ENCODE results near the gene FIGN. TPM values are rescaled to one million over a fixed set of nuclear protein-coding genes. Genes with fewer than 3 reads are reported as not detected.

The FIGN gene
- total RNA-seq, 1 experiment from 2014 or later, result 19.4 TPM

- POLR2A ChIA-PET, result no interaction called here
Measured at GRCh38 chr2:163641986-163642385, 93.8 kb downstream of the FIGN start.

GRCh38 chr2:163640542-163641193 is 95.1 kb downstream of the FIGN start:
- no peak for TF ChIP-seq ZNF416 (CRISPR knock-in tag; IDR thresholded peaks at IDR 0.05)
- no peak for TF ChIP-seq GABPB1 (CRISPR knock-in tag; IDR thresholded peaks at IDR 0.05)
- Mint-ChIP-seq H3K4me1 (peaks cover 59% of the 10 kb centered on the region), H3K9me3 (no peaks in the 10 kb centered on the region), H3K36me3 (no peaks in the 10 kb centered on the region), H3K27me3 (ENCODE audit: low read depth) (no peaks in the 10 kb centered on the region), H3K4me3 (no peak overlapping the region), H3K27ac (no peak overlapping the region)
- CTCF ChIA-PET, result interaction anchor here (1.2 kb wide), 1 partner anchor 29 kb away, joined by 3 read pairs; no protein-coding TSS in a partner anchor
- POLR2A ChIA-PET, result no interaction called here
- ATAC-seq (no peak; the same call in 1 of the 2 replicates), DNase-seq (ENCODE audit: low spot score) (no peak)

More at GRCh38 chr2:163641986-163642385, 93.8 kb downstream of the FIGN start:
- Mint-ChIP-seq H3K27me3 (ENCODE audit: low read depth) (no peaks in the 10 kb centered on the region), H3K36me3 (no peaks in the 10 kb centered on the region), H3K9me3 (no peaks in the 10 kb centered on the region), H3K27ac (no peak overlapping the region; the same call in 1 of the 2 replicates), H3K4me1 (peaks cover 58% of the 10 kb centered on the region), H3K4me3 (no peak overlapping the region)
- DNase-seq (ENCODE audit: low spot score) (no peak), ATAC-seq (no peak)
- CTCF ChIA-PET, result no interaction called here
- TF ChIP-seq CBFB (CRISPR knock-in tag; IDR thresholded peaks at IDR 0.05; ENCODE audit: low read depth) (no peak), ZNF317 (CRISPR knock-in tag; IDR thresholded peaks at IDR 0.05; ENCODE audit: borderline replicate concordance, low read depth) (no peak)

- H3K27me3 Mint-ChIP-seq (ENCODE audit: low read depth), result no peaks in the 10 kb centered on the region
- DNase-seq (ENCODE audit: low spot score), result no peak
- no peak overlapping the region for H3K4me3 Mint-ChIP-seq
- no peaks in the 10 kb centered on the region for H3K9me3 Mint-ChIP-seq
- peak; percentile 30; the same call in 1 of the 2 replicates for ATAC-seq
- POLR2A ChIA-PET, result no interaction called here
- H3K36me3 Mint-ChIP-seq, result no peaks in the 10 kb centered on the region
- CTCF ChIA-PET, result no interaction called here
- peaks cover 44% of the 10 kb centered on the region for H3K4me1 Mint-ChIP-seq
- H3K27ac Mint-ChIP-seq, result peak overlapping the region; percentile 61; the same call in 1 of the 2 replicates
- TF ChIP-seq HMGA2 (CRISPR knock-in tag; IDR thresholded peaks at IDR 0.05) (no peak), E2F1 (CRISPR knock-in tag; IDR thresholded peaks at IDR 0.05) (no peak), PREB (CRISPR knock-in tag; IDR thresholded peaks at IDR 0.05; ENCODE audit: borderline replicate concordance) (no peak), STAT6 (CRISPR knock-in tag; conservative IDR thresholded peaks at IDR 0.05; ENCODE audit: low read depth) (no peak), RORB (CRISPR knock-in tag; IDR thresholded peaks at IDR 0.05) (no peak), E2F4 (CRISPR knock-in tag; IDR thresholded peaks at IDR 0.05; ENCODE audit: borderline replicate concordance, low read depth) (no peak), SOX15 (CRISPR knock-in tag; IDR thresholded peaks at IDR 0.05) (no peak), ZNF317 (CRISPR knock-in tag; IDR thresholded peaks at IDR 0.05; ENCODE audit: borderline replicate concordance, low read depth) (no peak), IRF1 (CRISPR knock-in tag; IDR thresholded peaks at IDR 0.05) (no peak), SP1 (CRISPR knock-in tag; conservative IDR thresholded peaks at IDR 0.05) (no peak), FOXP4 (CRISPR knock-in tag; IDR thresholded peaks at IDR 0.05) (no peak), NR3C1 (CRISPR knock-in tag; conservative IDR thresholded peaks at IDR 0.05; ENCODE audit: low read depth) (no peak), ZNF425 (CRISPR knock-in tag; conservative IDR thresholded peaks at IDR 0.05) (no peak), ZNF416 (CRISPR knock-in tag; IDR thresholded peaks at IDR 0.05) (no peak), NR2C2 (CRISPR knock-in tag; IDR thresholded peaks at IDR 0.05) (no peak), ATF3 (CRISPR knock-in tag; conservative IDR thresholded peaks at IDR 0.05) (no peak), MAX (CRISPR knock-in tag; IDR thresholded peaks at IDR 0.05) (no peak)
Measured at GRCh38 chr2:163637871-163638270, 97.9 kb downstream of the FIGN start.
